Fibroblast of lung (primary cell): Measurements from ENCODE around the gene PRKAR1A.

Source experiments
- CTCF ChIP-seq, 2 donors: IDR thresholded peaks in 1 of 2; conservative IDR thresholded peaks in 1 of 2; 1 replicate in 1 of 2; 2 replicates in 1 of 2; pipeline ENCODE4 v1.5.1; 2011 to 2012; ENCODE audit warnings: low read length in 2 of 2, control low read depth in 1 of 2, inconsistent platforms in 1 of 2, low read depth in 1 of 2, mild to moderate bottlenecking in 1 of 2
- EZH2 ChIP-seq: IDR thresholded peaks from 2 replicates; pipeline ENCODE4 v1.5.1; 2012; ENCODE audit warnings: low read length, control low read depth, mild to moderate bottlenecking; ENCODE audit errors: missing control alignments

GRCh38 chr17:68595496-68595895, 83.3 kb downstream of the PRKAR1A start:
- no peak for TF ChIP-seq EZH2
- TF ChIP-seq CTCF (conservative IDR thresholded peaks at IDR 0.05 in 1 of 2, IDR thresholded peaks at IDR 0.05 in 1 of 2; ENCODE audit: low read depth in 1 of 2, low read length in 2 of 2): no peak
